Superior temporal gyrus (tissue), 1 donor: Measurements from ENCODE around the gene ADCY3.

ENCODE experiments used
- DNase-seq: peaks from one replicate; pipeline ENCODE4 v3.0.0-alpha.2; 2016; ENCODE audit errors: extremely low spot score

Gene ADCY3

DNA sequence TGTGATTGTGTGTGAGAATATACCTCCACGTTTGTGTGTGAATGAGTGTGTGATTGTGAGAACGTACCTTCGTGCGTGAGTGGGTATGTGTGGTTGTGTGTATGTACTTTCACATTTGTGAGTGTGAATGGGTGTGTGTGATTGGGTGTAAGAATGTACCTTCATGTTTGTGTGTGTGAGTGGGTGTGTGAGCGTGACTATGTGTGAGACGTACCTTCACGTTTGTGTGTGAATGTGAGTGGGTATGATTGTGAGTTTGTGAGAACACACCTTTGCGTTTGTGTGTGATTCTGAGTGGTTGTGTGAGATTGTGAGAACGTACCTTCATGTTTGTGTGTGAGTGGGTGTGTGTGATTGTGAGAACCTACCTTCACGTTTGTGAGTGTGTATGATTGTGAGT lies 5.8 kb upstream of the ADCY3 start:
- no peak for DNase-seq

GRCh38 chr2:24924732-24925131 lies 4.7 kb upstream of the ADCY3 start:
- peak; percentile 5 for DNase-seq

- no peak for DNase-seq
Observed at GRCh38 chr2:24924266-24924665, 4.2 kb upstream of the ADCY3 start.

DNA sequence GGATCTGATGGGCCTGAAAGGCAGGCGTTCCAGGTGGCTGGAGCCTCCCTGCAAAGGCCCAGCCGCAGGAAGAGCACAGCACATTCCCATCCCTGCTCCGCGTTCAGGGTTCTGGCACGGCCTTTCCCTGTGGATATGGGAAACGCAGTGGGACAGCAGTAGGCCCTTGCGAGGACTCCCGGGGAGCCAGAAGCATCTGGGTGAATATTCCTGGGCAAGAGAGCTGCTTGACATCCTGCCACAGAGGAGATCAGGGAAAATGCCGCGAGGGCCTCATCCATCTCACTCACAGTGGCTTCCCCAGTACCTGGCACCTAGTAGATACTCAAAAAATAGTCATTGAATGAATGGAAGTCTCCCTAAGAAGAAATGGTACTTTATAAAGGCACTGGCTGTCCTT lies 3.1 kb upstream of the ADCY3 start:
- no peak for DNase-seq

DNA sequence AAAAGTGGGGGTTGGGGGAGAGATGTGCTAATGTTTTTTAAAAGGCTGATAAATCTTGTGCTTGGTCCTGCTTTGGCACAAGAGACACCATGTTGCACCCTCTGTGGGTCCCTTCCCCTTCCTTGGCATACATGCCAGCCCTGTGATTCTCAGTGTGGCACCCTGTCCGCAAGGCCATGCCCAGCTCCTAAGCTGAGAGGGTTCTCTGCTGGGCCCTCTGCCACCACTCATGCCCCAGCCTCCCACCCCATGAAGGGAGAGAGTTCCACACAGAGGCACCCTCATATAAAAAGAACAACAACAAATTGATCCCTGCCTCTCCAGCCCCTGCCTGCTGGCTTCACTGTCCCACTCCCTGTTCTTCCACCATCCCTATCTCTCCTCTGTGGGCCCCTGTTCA lies 2.5 kb upstream of the ADCY3 start:
- DNase-seq: no peak

DNA sequence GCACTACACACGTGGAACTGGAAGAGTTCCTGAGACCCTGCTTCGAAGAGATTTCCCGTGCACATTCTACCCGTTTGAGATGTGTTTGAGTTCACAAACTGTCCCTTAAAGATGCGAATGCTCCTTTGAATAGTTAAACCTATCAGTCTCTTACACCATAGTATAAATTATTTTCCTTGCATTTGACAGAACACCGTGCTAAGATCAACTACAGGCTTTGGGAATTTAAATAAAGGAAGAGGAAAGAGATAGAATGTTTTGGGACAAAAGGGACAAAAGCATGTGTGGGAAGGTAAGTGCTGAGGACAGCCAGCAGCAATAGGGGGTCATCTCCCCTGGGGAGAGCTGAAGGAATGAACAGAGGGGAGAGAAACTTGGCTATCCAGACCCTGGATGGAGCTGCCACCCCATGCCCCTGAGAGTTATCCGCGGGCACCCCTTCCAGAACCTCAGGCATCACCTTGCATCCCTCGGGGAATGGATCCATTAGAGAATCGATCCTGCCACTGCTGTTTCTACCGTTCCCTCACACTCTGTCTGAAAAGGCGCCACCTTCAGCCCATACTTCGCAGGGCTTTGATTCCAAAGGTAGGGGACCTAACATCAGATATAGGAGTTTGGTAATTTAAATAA lies 888 bp upstream of the ADCY3 start:
- DNase-seq: no peak

GRCh38 chr2:24919506-24920097 lies 435 bp downstream of the ADCY3 start:
- no peak for DNase-seq

DNA sequence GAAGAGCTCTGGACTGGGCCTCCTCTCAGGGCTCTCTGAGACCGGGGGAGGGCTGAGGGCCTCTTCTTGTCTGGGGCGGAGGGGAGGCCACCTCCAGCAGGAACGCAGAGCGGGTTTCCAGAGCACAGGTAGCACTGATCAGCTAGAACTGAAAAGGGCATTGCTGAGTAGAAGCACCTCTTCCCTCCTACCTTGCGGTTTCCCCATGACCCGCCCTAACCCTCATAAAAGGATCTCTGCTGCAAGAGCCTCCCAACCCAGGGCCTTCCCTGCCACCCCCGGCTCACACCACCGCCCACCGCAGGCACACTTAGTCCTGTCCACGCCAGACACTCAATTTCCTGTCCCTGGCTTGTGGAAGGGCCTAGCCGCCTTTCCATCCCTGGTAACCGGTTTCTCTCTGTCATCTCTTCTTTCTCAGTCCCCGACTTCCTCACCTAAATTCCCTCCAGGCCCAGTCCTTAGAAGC lies 966 bp downstream of the ADCY3 start:
- DNase-seq: no peak

DNA sequence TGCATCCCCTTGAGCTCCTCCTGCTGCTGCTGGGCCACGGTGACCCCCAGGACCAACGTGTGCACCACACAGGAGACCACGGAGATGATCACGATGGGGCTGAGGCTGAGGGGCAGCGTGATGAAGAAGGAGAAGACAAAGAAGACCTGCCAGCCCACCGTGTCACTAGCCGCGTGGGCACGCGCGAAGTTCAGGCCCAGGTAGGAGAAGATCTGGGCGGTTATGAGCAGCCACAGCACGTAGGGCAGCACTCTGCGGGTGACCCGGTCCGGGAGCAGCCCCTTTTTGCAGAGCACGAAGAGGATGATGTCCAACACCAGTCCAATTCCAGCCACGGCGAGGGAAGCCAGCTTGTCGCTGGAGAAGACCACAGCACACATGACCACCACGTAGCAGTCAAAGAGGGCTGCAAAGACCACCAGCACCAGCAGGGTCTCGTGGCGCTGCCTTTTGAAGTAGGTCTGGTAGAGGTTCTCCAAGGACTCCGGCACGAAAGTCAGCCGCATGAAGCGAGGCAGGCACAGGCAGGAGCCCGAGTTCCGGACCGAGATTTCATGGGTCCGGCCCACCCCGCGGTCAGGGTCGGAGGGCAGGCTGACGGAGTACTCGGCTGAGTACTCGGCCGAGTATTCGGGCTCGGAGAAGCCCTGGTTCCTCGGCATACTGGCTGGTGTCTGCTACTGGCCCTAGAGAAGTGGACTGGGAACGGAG lies 1.6 kb downstream of the ADCY3 start:
- no peak for DNase-seq

GRCh38 chr2:24917731-24918325 lies 2.2 kb downstream of the ADCY3 start:
- no peak for DNase-seq

GRCh38 chr2:24917086-24917485 lies 3.0 kb downstream of the ADCY3 start:
- DNase-seq: no peak

DNA sequence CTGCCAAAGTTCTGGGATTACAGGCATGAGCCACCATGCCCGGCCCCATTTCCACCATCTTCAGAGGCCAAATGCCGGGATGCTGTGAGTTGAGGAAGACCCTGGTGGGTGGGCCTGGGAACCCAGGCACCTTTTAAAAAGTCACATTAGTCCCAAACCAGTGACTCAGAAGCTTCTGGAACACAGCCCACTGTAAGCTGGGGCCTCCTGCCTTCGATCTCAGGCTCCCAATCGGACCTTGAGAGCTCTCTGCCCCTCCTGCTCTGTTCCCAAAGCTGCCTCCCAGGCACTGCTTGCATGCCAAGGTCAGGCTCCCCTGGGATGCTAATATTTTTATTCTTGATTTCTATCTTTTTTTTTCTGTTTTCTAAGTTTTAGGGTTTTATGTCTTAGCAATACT lies 4.2 kb downstream of the ADCY3 start:
- DNase-seq: no peak

DNA sequence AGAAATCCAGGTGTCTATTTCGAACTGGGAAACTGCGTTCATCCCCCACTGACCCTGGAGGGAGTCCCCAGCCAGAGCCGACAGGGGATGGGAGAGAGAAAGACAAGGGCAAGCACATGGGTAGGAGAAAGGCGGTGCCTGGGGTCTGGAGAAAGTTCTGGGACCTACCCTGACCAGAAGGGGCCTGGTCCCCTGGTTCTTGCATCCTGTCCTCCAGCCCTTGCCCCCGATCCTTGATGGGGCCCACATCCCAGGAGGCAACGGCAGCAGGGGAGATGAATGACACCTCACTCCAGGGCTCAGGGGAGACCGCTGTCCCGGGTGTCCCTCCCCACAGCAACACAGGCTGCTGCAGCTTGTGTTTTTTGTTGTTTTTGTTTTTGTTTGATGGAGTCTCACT lies 4.9 kb downstream of the ADCY3 start:
- DNase-seq: no peak

- no peak for DNase-seq
Observed at GRCh38 chr2:24914713-24915112, 5.3 kb downstream of the ADCY3 start.

DNA sequence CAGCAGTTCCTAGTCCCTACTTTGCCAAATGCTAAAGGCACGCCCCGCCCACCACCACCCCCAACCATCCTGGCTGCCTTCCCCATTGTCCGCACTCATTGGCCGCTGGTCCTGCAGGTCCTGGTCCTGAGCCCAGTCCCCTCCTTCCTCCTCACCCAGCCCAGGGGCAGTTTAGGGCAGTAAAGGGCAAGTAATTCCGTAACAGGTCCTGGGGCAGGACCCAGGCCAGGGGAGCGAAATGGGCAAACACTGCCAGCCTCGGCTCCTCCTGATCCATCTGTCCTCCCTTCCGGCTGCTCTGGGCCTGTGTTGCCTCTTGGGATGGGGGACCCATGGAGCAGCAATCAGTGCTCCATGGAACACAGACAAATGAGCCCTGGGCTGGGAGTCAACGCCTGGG lies 6.1 kb downstream of the ADCY3 start:
- no peak for DNase-seq

DNA sequence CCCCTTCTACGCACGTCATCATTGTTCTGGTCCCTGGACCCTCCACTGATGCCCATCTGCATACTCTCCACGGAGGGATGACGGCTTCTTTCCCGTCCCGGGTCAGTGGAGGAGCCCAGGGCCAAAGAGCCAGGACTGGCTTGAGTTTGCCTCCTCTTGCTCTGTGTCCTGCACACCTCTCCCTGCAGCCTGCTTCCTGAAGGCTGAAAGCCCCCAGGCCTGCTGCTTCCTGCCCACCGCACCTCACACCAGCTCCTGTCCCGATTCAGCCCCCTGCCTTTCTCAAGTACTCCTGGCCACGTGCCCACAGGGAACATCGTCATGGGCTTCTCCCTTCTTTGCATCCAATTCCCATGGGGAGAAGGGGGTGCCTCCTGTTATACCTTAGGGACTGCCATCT lies 7.1 kb downstream of the ADCY3 start:
- DNase-seq: no peak

GRCh38 chr2:24912523-24912922 lies 7.5 kb downstream of the ADCY3 start:
- no peak for DNase-seq

DNA sequence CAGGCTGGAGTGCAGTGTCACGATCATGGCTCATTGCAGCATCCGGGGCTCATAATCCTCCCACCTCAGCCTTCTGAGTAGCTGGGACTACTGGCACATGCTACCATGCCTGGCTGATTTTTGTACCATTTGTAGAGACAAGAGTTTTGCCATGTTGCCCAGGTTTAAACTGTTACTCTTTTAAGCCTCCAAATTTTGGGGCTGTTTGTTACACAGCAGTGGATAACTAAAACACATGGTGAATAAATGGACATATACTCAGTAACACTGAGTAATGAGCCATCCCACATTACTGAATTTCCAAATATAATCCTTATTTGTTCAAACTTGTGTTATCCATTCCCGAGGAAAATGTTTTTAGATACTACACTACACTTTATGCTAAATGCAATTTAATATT lies 9.8 kb downstream of the ADCY3 start:
- DNase-seq: no peak

DNA sequence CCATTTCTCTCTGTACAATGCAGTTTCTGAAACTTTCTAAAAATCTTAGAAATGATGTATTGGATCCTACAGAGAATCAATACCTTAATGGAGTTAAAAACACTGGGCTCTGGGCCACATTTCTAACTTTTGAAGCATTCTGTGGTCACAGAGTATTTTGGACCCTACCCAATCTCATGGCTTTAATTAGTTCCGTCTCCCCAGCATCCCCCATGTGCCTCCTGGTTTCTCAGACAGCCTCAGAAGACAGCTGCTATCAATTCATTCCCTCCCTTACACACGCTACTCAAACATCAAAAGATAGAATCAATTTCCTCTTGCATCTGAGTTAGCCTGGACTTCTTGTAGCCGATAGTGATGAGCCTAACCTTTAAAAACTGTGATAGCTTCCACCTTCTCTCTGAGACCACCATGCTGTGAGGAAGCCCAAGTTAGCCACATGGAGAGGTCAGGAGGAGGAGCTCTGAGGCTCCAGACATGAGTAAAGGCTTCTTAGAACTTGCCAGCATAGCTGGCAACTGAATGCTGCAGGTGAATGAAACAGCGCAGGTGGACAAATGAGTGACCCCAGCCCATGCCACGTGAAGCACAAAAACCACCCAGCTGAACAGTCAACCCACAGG lies 10.4 kb downstream of the ADCY3 start:
- no peak for DNase-seq

DNA sequence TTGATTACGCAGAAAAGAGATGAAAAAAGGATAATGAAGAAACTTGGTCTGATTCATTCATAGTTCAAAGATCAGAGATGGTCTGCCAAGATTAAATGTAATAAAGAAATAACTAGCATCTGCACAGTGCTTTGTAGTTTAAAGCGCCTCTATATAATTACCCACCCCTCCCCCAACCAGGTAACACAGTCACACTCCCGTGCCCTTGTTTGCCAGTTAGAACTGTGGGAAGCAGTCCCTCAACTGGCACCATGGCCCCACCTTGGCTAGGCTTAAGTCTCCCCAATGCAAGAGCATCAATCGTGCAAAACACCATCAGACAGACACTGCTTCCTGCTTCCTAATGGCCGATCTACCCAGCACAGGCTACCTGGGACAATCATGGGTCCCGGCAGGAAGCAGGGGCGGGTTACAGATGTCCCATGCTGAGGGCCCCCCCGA lies 11.6 kb downstream of the ADCY3 start:
- no peak for DNase-seq

- DNase-seq: no peak
Observed at GRCh38 chr2:24907116-24907515, 12.9 kb downstream of the ADCY3 start.

DNA sequence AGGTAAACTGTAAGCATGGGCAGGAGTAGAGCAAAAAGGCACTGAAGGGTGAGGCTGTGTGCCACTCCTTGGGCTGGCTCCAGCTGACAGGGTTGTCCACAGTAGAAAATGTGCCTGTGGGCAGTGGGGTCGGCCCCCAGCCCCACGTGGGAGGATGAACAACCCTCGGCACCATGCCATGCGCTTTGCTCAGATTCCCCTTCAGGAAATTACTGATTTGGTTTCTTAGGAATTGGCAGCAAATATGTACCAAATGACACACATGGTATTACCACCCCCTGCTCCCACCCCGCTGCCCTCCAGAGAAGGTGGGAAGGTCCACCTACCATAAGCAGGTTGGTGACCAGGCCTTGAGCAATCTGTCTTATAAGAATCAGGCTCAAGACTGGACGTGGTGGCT lies 13.6 kb downstream of the ADCY3 start:
- no peak for DNase-seq
